Measurements from ENCODE around the gene HYAL2. TPM values are rescaled to one million over a fixed set of nuclear protein-coding genes. Genes with fewer than 3 reads are reported as not detected.
A peak's percentile ranks its signal among the peaks of the same experiment; 100 is the strongest.

The HYAL2 gene
- total RNA-seq, 1 experiment from 2014 or later: 122 TPM

GRCh38 chr3:50271314-50271936 lies 51.1 kb downstream of the HYAL2 start:
- no peak overlapping the region for H3K4me3 ChIP-seq (ENCODE audit: insufficient read depth, low read depth, low read length)
- no peak for DNase-seq

DNA sequence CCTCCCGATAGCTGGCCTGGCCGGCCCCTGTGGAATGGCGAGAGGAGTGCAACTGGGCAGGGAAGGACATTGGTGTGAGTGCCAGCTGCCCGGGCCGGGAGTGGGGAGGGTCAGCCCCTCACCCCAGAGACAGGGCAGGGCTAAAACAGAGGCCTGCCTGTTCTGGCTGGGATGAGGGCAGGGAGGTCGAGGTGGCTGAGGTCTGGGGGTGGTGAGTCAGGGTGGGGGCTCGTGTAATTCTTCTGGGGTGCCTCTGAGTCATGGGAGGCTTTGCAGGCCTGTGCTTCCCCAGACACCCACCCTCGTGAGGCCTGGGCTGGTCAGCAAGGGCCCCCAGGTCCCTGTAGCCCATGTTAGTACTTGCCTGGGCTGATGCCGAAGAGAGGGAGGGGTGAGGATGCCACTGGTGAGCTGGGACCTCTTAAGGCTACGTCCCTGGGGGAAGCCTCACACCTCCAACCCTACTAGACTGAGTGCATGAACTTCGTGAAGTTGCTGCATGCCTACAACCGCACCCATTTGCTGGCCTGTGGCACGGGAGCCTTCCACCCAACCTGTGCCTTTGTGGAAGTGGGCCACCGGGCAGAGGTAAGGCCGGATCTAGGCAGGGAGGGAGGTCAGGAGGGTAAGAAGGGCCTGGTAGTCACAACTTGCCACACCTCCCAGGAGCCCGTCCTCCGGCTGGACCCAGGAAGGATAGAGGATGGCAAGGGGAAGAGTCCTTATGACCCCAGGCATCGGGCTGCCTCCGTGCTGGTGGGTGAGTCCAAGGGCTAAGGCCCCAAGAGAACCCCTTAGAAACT lies 51.9 kb downstream of the HYAL2 start:
- Histone ChIP-seq H3K27me3 (ENCODE audit: control insufficient read depth, insufficient read depth, low read length) (peaks cover 26% of the 10 kb centered on the region), H3K4me3 (ENCODE audit: insufficient read depth, low read depth, low read length) (no peak overlapping the region), H3K36me3 (replicated peaks; ENCODE audit: control insufficient read depth, insufficient read depth, low read length) (no peaks in the 10 kb centered on the region)
- no peak for DNase-seq

More at GRCh38 chr3:50271314-50271936, 51.1 kb downstream of the HYAL2 start:
- H3K27me3 ChIP-seq (ENCODE audit: control insufficient read depth, insufficient read depth, low read length): peaks cover 34% of the 10 kb centered on the region
- H3K36me3 ChIP-seq (replicated peaks; ENCODE audit: control insufficient read depth, insufficient read depth, low read length): no peaks in the 10 kb centered on the region

GRCh38 chr3:50269977-50270413 lies 52.5 kb downstream of the HYAL2 start:
- no peak for DNase-seq
- H3K36me3 ChIP-seq (replicated peaks; ENCODE audit: control insufficient read depth, insufficient read depth, low read length): no peaks in the 10 kb centered on the region
- H3K27me3 ChIP-seq (ENCODE audit: control insufficient read depth, insufficient read depth, low read length): peaks cover 20% of the 10 kb centered on the region
- no peak overlapping the region for H3K4me3 ChIP-seq (ENCODE audit: insufficient read depth, low read depth, low read length)

GRCh38 chr3:50269460-50269859 lies 53.1 kb downstream of the HYAL2 start:
- no peaks in the 10 kb centered on the region for H3K36me3 ChIP-seq (replicated peaks; ENCODE audit: control insufficient read depth, insufficient read depth, low read length)
- H3K4me3 ChIP-seq (ENCODE audit: insufficient read depth, low read depth, low read length): no peak overlapping the region
- no peak for DNase-seq
- H3K27me3 ChIP-seq (ENCODE audit: control insufficient read depth, insufficient read depth, low read length): peaks cover 14% of the 10 kb centered on the region

DNA sequence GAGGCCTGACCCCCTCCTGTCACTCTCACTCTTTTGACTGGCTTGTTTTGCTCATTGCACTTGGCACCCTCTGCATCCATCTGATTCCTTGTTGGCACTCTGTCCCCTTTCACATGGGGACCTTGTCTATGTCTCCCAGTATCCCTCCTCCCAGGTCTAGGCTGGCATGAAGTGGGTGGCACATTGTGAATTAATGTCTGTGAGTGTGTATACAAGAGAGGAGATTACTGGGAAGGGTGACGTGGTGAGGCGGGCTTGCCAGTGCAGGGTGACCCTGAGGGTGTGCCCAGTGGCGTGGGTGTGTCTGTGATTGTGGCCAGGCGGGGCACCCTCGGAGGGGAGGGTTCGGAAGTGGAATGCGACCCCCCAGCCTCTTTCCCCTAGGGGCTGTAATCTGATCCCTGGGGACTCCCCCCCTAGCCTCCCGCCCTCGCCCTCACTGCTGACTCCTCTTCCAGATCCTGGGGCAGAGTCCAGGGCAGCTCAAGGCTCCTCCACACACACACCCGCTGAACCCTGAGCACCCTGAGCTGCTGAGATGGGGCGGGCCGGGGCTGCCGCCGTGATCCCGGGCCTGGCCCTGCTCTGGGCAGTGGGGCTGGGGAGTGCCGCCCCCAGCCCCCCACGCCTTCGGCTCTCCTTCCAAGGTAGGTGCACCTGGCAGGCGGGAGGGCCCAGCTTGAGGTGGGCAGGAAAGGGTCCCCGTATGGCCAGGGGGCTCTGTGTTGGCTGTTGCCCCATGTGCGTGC lies 53.7 kb downstream of the HYAL2 start, which contains the start of gene SEMA3B:
SEMA3B (plus strand) TSS at position 445 of the 749 bp plus-strand sequence; CDS start at position 539, 94 bp downstream.
- DNase-seq: peak; percentile 82
- peaks cover 9% of the 10 kb centered on the region for H3K27me3 ChIP-seq (ENCODE audit: control insufficient read depth, insufficient read depth, low read length)
- H3K4me3 ChIP-seq (ENCODE audit: insufficient read depth, low read depth, low read length): no peak within 1 kb of the TSS
- no peaks in the 10 kb centered on the region for H3K36me3 ChIP-seq (replicated peaks; ENCODE audit: control insufficient read depth, insufficient read depth, low read length)

- peaks cover 3% of the 10 kb centered on the region for H3K27me3 ChIP-seq (ENCODE audit: control insufficient read depth, insufficient read depth, low read length)
- DNase-seq: no peak
Observed at GRCh38 chr3:50268276-50268675, 54.3 kb downstream of the HYAL2 start.

More at GRCh38 chr3:50268276-50268675, 54.3 kb downstream of the HYAL2 start:
- no peaks in the 10 kb centered on the region for H3K36me3 ChIP-seq (replicated peaks; ENCODE audit: control insufficient read depth, insufficient read depth, low read length)
- H3K4me3 ChIP-seq (ENCODE audit: insufficient read depth, low read depth, low read length): no peak overlapping the region

Other genes starting within 250 kb of the HYAL2 start
- gene RBM5, start 233.8 kb downstream of the HYAL2 start, total RNA-seq (2014; rRNA removed; shearing (Covaris generic)): 69.1 and 104 TPM in 2 replicates
- gene SEMA3F, start 167.4 kb downstream of the HYAL2 start, total RNA-seq (2014; rRNA removed; shearing (Covaris generic)): 40.5 and 44.5 TPM in 2 replicates
- gene GNAT1, start 131.1 kb downstream of the HYAL2 start, total RNA-seq (2014; rRNA removed; shearing (Covaris generic)): not detected in 2 replicates
- 0.21 and 0.22 TPM in 2 replicates for gene SLC38A3, start 117.5 kb downstream of the HYAL2 start, total RNA-seq (2014; rRNA removed; shearing (Covaris generic))
- gene GNAI2, start 86.5 kb downstream of the HYAL2 start, total RNA-seq (2014; rRNA removed; shearing (Covaris generic)): 204 and 246 TPM in 2 replicates
- 2.8 and 4.4 TPM in 2 replicates for gene SEMA3B, start 53.6 kb downstream of the HYAL2 start, total RNA-seq (2014; rRNA removed; shearing (Covaris generic))
- gene LSMEM2, start 43.7 kb downstream of the HYAL2 start, total RNA-seq (2014; rRNA removed; shearing (Covaris generic)): 0.07 and 1.2 TPM in 2 replicates
- 118 and 146 TPM in 2 replicates for gene IFRD2, start 30.3 kb downstream of the HYAL2 start, total RNA-seq (2014; rRNA removed; shearing (Covaris generic))
- 3.5 and 5.7 TPM in 2 replicates for gene HYAL3, start 23.3 kb downstream of the HYAL2 start, total RNA-seq (2014; rRNA removed; shearing (Covaris generic))
- gene NAA80, start 23.3 kb downstream of the HYAL2 start, total RNA-seq (2014; rRNA removed; shearing (Covaris generic)): 23.7 and 28.3 TPM in 2 replicates
- gene HYAL1, start 19.2 kb downstream of the HYAL2 start, total RNA-seq (2014; rRNA removed; shearing (Covaris generic)): 5.4 and 8.2 TPM in 2 replicates
- gene TUSC2, start 5.5 kb upstream of the HYAL2 start, total RNA-seq (2014; rRNA removed; shearing (Covaris generic)): 36.3 and 42.1 TPM in 2 replicates
- 11.4 and 16.7 TPM in 2 replicates for gene RASSF1, start 18.1 kb upstream of the HYAL2 start, total RNA-seq (2014; rRNA removed; shearing (Covaris generic))
- gene ZMYND10, start 23.0 kb upstream of the HYAL2 start, total RNA-seq (2014; rRNA removed; shearing (Covaris generic)): 1.1 and 1.3 TPM in 2 replicates
- 41.1 and 41.6 TPM in 2 replicates for gene NPRL2, start 28.0 kb upstream of the HYAL2 start, total RNA-seq (2014; rRNA removed; shearing (Covaris generic))
- gene CYB561D2, start 28.1 kb upstream of the HYAL2 start, total RNA-seq (2014; rRNA removed; shearing (Covaris generic)): 19.0 and 20.0 TPM in 2 replicates
- 33.1 and 38.7 TPM in 2 replicates for gene TMEM115, start 36.8 kb upstream of the HYAL2 start, total RNA-seq (2014; rRNA removed; shearing (Covaris generic))
- gene CACNA2D2, start 180.9 kb upstream of the HYAL2 start, total RNA-seq (2014; rRNA removed; shearing (Covaris generic)): 5.5 and 5.9 TPM in 2 replicates
- gene C3orf18, start 245.0 kb upstream of the HYAL2 start, total RNA-seq (2014; rRNA removed; shearing (Covaris generic)): 12.5 and 19.3 TPM in 2 replicates
- 15.5 and 19.0 TPM in 2 replicates for gene HEMK1, start 246.8 kb upstream of the HYAL2 start, total RNA-seq (2014; rRNA removed; shearing (Covaris generic))

Measured in H7 (cell line).